Measurements from ENCODE around the gene GAS6. TPM values are rescaled to one million over a fixed set of nuclear protein-coding genes. Genes with fewer than 3 reads are reported as not detected.
A peak's percentile ranks its signal among the peaks of the same experiment; 100 is the strongest.

GAS6 gene
- total RNA-seq, 2 experiments from 2014 or later: 0.16 to 0.27 TPM

DNA sequence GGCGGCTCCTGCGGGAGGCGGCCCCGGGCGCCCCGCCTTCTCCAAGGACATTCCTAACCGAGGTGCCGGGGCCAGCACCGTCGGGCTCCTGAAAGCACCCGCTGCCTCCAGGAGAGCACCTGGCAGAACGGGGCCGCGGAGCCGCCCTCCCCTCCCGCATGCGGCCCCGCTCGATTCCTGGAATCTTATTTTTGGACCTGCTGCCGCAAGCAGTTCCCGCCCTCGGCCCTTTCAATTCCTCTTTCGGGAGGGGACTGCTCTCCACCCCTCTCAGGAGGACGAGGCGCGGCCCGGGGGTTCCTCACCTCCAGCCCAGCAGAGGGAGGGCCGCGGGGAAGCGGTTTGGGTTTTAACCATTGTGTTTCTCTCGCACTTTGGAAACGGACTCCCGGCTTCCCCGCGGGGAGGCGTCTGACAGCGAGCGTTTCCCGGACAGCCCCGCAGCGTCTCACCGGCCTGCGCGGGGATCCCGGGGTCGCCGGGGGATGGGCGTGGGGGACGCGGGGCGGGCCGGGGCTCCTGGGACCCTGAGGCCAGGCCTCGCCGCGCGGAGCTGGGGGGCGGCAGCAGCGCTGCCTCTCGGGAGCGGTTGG, 849 bp downstream of the GAS6 start:
- Mint-ChIP-seq H3K27me3 (peaks cover 53% of the 10 kb centered on the region), H3K4me3 (peak overlapping the region; percentile 44)
- DNase-seq: no peak

GRCh38 chr13:113862191-113862930, 1.5 kb downstream of the GAS6 start:
- no peaks in the 10 kb centered on the region for H3K36me3 Mint-ChIP-seq
- H3K4me1 Mint-ChIP-seq: peaks cover 7% of the 10 kb centered on the region
- no peaks in the 10 kb centered on the region for H3K9me3 Mint-ChIP-seq
- H3K27ac Mint-ChIP-seq: no peak overlapping the region
- H3K27me3 Mint-ChIP-seq: peaks cover 49% of the 10 kb centered on the region
- H3K4me3 Mint-ChIP-seq: peak overlapping the region; percentile 60
- no peak for DNase-seq

More for the DNA sequence above, 849 bp downstream of the GAS6 start:
- no peaks in the 10 kb centered on the region for H3K36me3 Mint-ChIP-seq
- no peak overlapping the region for H3K27ac Mint-ChIP-seq
- H3K4me1 Mint-ChIP-seq: peaks cover 8% of the 10 kb centered on the region
- H3K9me3 Mint-ChIP-seq: peaks cover 1% of the 10 kb centered on the region

- H3K36me3 Mint-ChIP-seq: no peaks in the 10 kb centered on the region
- no peak for DNase-seq
- peaks cover 48% of the 10 kb centered on the region for H3K27me3 Mint-ChIP-seq
These were observed 2.3 kb downstream of the GAS6 start for GRCh38 chr13:113861433-113862030.

DNA sequence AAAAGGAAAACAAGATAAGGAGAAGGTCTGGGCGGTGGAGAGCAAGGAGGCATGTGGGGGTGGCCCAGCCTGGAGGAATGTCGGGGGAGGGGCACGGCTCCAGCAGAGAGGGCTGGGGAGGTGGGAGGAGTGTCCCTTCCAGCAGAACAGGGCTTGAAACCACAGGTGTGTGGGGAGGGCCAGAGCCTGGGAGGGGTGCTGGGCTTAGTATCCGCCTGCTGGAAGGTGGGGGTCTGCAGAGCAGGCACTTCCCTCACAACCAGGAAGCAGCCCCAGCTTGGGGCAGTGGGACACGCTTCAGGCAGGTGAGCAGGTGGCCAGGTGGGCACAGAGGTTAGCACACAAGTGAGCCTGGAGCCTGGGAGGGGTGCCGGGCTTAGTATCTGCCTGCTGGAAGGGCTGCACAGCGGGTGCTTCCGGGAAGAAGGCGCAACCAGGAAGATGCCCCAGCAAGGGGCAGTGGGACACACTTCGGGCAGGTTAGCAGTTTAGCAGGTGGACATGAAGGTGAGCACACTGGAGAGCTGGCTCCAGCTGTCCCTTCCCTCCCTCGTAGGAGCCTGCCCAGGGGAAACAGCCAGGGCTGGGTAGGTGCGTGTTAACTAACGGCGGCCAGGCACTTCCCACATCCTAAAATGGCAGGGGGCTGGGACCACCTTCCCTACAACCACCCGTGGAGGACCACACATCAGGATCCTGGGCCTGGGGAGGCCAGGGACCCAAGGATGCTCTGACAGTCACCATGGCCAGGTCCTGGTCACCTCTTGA, 3.0 kb downstream of the GAS6 start:
- no peak for DNase-seq
- no peak overlapping the region for H3K4me3 Mint-ChIP-seq
- no peak overlapping the region for H3K27ac Mint-ChIP-seq
- peaks cover 41% of the 10 kb centered on the region for H3K27me3 Mint-ChIP-seq
- H3K36me3 Mint-ChIP-seq: no peaks in the 10 kb centered on the region
- peaks cover 7% of the 10 kb centered on the region for H3K4me1 Mint-ChIP-seq
- no peaks in the 10 kb centered on the region for H3K9me3 Mint-ChIP-seq

More at GRCh38 chr13:113861433-113862030, 2.3 kb downstream of the GAS6 start:
- Mint-ChIP-seq H3K4me3 (peak overlapping the region; percentile 9), H3K9me3 (no peaks in the 10 kb centered on the region), H3K4me1 (peaks cover 7% of the 10 kb centered on the region), H3K27ac (no peak overlapping the region)

- Mint-ChIP-seq H3K4me1 (peaks cover 7% of the 10 kb centered on the region), H3K27me3 (peaks cover 34% of the 10 kb centered on the region), H3K9me3 (no peaks in the 10 kb centered on the region), H3K27ac (no peak overlapping the region), H3K4me3 (no peak overlapping the region), H3K36me3 (no peaks in the 10 kb centered on the region)
- no peak for DNase-seq
These were observed 3.7 kb downstream of the GAS6 start for GRCh38 chr13:113860051-113860664.

DNA sequence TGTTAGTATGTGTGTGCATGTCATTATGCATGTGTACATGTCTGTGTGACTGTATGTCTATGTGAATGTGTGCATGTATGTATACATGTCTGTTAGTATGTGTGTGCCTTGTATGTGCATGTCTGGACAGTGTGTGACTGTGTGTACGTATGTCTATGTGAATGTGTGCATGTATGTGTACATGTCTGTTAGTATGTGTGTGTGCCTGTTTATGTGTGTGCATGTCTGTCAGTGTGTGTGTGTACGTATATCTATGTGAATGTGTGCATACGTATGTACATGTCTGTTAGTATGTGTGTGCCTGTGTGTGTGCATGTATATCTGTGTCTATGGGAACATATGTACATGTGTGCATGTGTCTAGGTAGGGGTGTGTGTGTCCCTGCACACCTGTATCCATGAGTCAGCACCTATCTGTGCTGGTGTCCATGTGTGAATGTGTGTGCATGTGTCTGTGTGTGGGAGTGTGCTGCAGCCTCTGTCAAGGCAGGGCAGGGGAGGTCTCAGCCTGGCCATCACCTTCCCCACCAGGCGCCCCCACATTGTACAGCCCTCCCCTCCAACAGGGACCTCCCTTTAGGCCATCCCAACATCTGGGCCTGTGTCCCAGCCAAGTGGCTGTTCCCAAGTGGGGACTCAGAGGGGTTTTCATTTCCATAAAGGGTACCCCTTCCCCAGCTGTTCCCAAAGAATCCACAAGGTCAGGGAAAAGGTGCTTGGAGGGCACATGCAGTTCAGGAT, 4.4 kb downstream of the GAS6 start:
- no peak for DNase-seq
- peaks cover 32% of the 10 kb centered on the region for H3K27me3 Mint-ChIP-seq

GRCh38 chr13:113857531-113858195, 6.2 kb downstream of the GAS6 start:
- Mint-ChIP-seq H3K4me3 (no peak overlapping the region), H3K27ac (no peak overlapping the region), H3K27me3 (peaks cover 22% of the 10 kb centered on the region), H3K36me3 (no peaks in the 10 kb centered on the region), H3K9me3 (no peaks in the 10 kb centered on the region), H3K4me1 (peaks cover 20% of the 10 kb centered on the region)
- no peak for DNase-seq

More for the DNA sequence above, 4.4 kb downstream of the GAS6 start:
- no peak overlapping the region for H3K27ac Mint-ChIP-seq
- H3K4me3 Mint-ChIP-seq: no peak overlapping the region
- H3K9me3 Mint-ChIP-seq: no peaks in the 10 kb centered on the region
- no peaks in the 10 kb centered on the region for H3K36me3 Mint-ChIP-seq
- peaks cover 11% of the 10 kb centered on the region for H3K4me1 Mint-ChIP-seq

DNA sequence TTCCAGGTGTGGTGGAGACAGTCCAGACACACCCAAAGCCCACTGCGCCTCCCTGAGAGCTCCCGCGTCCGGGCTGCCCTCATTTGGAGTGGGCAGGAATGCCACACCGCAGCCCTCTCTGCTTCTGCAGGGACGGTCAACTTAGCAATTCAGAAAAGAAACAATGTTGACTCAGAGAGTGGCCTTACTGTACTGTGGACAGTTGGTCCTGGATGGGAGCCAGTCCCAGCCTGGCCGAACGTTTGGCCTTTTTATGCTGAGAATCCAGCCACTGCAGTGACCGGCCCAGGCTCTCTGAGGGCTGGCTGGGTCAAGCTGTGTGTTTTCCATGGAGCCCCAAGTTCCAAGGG, 7.2 kb downstream of the GAS6 start:
- H3K27me3 Mint-ChIP-seq: peaks cover 16% of the 10 kb centered on the region
- no peak for DNase-seq
- no peaks in the 10 kb centered on the region for H3K9me3 Mint-ChIP-seq
- no peak overlapping the region for H3K27ac Mint-ChIP-seq
- no peaks in the 10 kb centered on the region for H3K36me3 Mint-ChIP-seq
- H3K4me3 Mint-ChIP-seq: no peak overlapping the region
- peaks cover 18% of the 10 kb centered on the region for H3K4me1 Mint-ChIP-seq

DNA sequence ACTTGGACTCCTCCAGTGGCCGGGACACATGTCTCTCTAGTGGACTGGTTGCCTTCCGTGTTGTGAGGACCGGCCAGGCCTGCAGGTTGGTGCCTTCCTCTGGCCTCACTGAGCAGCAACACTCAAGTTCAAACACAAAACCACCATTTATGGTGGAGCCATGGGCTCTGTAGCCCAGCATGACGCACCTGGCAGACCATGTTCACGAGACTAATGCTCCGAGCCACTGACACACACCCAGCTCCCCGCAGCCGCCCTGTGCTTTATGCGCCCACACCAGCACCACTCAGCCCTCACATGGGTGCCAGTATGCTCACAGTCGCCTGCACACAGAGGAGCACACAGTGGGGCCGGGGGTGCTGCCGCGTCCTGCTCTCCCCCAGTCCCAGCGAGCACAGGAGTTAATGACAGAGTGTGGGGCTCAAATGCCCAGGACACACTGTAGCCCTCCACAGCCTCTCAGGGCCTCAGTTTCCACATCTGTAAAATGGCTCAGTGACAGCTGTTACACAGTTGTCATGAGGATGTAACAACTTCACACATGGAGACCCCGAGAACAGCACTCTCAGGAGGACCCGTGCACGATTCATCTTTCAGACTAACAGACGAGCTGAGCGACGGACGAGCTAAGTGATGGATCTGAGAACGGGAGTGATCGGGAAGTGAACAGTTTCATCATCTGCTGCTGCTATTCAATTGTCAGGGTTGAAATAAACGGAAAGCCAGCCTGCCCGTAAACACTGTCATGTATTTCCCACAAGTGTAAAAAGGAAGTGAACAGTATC, 7.8 kb downstream of the GAS6 start:
- Mint-ChIP-seq H3K36me3 (no peaks in the 10 kb centered on the region), H3K4me3 (no peak overlapping the region), H3K9me3 (no peaks in the 10 kb centered on the region), H3K27ac (no peak overlapping the region), H3K27me3 (peaks cover 10% of the 10 kb centered on the region), H3K4me1 (peaks cover 18% of the 10 kb centered on the region)
- no peak for DNase-seq

- Mint-ChIP-seq H3K27ac (no peak overlapping the region), H3K36me3 (no peaks in the 10 kb centered on the region), H3K27me3 (peaks cover 7% of the 10 kb centered on the region), H3K4me3 (no peak overlapping the region), H3K4me1 (peaks cover 18% of the 10 kb centered on the region), H3K9me3 (no peaks in the 10 kb centered on the region)
- no peak for DNase-seq
These were observed 8.6 kb downstream of the GAS6 start for GRCh38 chr13:113855012-113855921.

GRCh38 chr13:113854238-113855011, 9.5 kb downstream of the GAS6 start:
- DNase-seq: no peak

More at GRCh38 chr13:113854238-113855011, 9.5 kb downstream of the GAS6 start:
- H3K4me3 Mint-ChIP-seq: no peak overlapping the region
- H3K9me3 Mint-ChIP-seq: no peaks in the 10 kb centered on the region
- H3K27me3 Mint-ChIP-seq: peaks cover 6% of the 10 kb centered on the region
- H3K27ac Mint-ChIP-seq: no peak overlapping the region
- H3K4me1 Mint-ChIP-seq: peaks cover 18% of the 10 kb centered on the region
- no peaks in the 10 kb centered on the region for H3K36me3 Mint-ChIP-seq

All from activated naive CD8-positive, alpha-beta T cell treated with anti-CD3 and anti-CD28 coated beads for 36 hours (primary cell).